ENCODE data around the gene TACO1.

GRCh38 chr17:63563339-63563738, 37.4 kb upstream of the TACO1 start:
- TF ChIP-seq CTCF (IDR thresholded peaks at IDR 0.05) (no peak), ZFX (IDR thresholded peaks at IDR 0.05; ENCODE audit: borderline replicate concordance) (no peak)

All from 22Rv1 (cell line).